SK-N-SH (cell line): ENCODE data around the gene KCNH4.

Source experiments
- EP300 ChIP-seq, 2 experiments: IDR thresholded peaks; 2 replicates each; pipeline versions ENCODE4 v1.4.0 to v1.6.1; 2012; ENCODE audit warnings: borderline replicate concordance in 1 of 2, low read depth in 1 of 2, low read length in 1 of 2
- EZH2phosphoT487 ChIP-seq: fragments of 200-600 bp; sonication (generic); IDR thresholded peaks from 2 replicates; pipeline ENCODE4 v1.6.1; 2017; ENCODE audit warnings: low read depth, mixed run types, mild to moderate bottlenecking, antibody characterized with exemption, moderate library complexity, borderline replicate concordance
- RFX5 ChIP-seq: IDR thresholded peaks from 2 replicates; pipeline ENCODE4 v1.6.1; 2012; ENCODE audit warnings: mild to moderate bottlenecking, improper control_type of control experiment, low read length
- ZBTB33 ChIP-seq: IDR thresholded peaks from 2 replicates; pipeline ENCODE4 v1.4.0; 2012; ENCODE audit warnings: low read depth, borderline replicate concordance
- TF ChIP-seq, protein P1 (sequence below): fragments of 200-600 bp; sonication (generic); IDR thresholded peaks from 2 replicates; pipeline ENCODE4 v1.6.1; 2017; ENCODE audit warnings: antibody characterized with exemption, mild to moderate bottlenecking, moderate library complexity

GRCh38 chr17:42118545-42118944, 62.4 kb downstream of the KCNH4 start:
- TF ChIP-seq, protein P1, sequence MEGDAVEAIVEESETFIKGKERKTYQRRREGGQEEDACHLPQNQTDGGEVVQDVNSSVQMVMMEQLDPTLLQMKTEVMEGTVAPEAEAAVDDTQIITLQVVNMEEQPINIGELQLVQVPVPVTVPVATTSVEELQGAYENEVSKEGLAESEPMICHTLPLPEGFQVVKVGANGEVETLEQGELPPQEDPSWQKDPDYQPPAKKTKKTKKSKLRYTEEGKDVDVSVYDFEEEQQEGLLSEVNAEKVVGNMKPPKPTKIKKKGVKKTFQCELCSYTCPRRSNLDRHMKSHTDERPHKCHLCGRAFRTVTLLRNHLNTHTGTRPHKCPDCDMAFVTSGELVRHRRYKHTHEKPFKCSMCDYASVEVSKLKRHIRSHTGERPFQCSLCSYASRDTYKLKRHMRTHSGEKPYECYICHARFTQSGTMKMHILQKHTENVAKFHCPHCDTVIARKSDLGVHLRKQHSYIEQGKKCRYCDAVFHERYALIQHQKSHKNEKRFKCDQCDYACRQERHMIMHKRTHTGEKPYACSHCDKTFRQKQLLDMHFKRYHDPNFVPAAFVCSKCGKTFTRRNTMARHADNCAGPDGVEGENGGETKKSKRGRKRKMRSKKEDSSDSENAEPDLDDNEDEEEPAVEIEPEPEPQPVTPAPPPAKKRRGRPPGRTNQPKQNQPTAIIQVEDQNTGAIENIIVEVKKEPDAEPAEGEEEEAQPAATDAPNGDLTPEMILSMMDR, result peak; percentile 54
- TF ChIP-seq EP300 (IDR thresholded peaks at IDR 0.05; ENCODE audit: borderline replicate concordance in 1 of 2, low read depth in 1 of 2, low read length in 1 of 2) (no peak), EZH2phosphoT487 (no peak), RFX5 (no peak), ZBTB33 (no peak)
